ENCODE data around the gene TCHHL1.
"Not testable (repeated sequence)": the region's sequence is repeated elsewhere in the genome, so short reads cannot be mapped to it uniquely, and the experiment has no call there.

The TCHHL1 gene

GRCh38 chr1:152084853-152085252 is 4.0 kb downstream of the TCHHL1 start:
- DNase-seq = no peak

- not testable (repeated sequence) for DNase-seq
Observed at GRCh38 chr1:152081026-152081425, 7.8 kb downstream of the TCHHL1 start.

GRCh38 chr1:152080494-152080893 is 8.4 kb downstream of the TCHHL1 start:
- not testable (repeated sequence) for DNase-seq

DNA sequence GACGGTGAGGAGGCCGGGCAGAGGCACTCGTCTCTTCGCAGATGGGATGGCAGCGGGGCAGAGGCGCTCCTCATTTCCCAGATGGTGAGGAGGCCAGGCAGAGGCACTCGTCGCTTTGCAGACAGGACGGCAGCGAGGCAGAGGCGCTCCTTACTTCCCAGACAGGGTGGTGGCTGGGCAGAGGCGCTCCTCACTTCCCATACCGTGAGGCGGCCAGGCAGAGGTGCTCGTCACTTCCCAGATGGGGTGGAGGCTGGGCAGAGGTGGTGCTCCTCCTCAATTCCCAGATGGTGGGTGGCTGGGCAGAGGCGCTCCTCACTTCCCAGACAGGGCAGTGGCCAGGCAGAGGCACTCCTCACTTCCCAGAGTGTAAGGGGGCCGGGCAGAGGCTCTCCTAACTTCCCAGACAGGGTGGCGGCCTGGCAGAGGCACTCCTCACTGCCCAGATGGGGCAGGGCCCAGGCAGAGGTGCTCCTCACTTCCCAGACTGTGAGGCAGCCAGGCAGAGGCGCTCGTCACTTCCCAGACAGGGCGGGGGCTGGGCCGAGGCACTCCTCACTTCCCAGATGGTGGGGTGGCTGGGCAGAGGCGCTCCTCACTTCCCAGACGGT is 9.9 kb downstream of the TCHHL1 start:
- DNase-seq = no peak

- DNase-seq = no peak
Observed at GRCh38 chr1:152072311-152072710, 16.6 kb downstream of the TCHHL1 start.

GRCh38 chr1:152071123-152071522 is 17.7 kb downstream of the TCHHL1 start:
- DNase-seq = no peak

DNA sequence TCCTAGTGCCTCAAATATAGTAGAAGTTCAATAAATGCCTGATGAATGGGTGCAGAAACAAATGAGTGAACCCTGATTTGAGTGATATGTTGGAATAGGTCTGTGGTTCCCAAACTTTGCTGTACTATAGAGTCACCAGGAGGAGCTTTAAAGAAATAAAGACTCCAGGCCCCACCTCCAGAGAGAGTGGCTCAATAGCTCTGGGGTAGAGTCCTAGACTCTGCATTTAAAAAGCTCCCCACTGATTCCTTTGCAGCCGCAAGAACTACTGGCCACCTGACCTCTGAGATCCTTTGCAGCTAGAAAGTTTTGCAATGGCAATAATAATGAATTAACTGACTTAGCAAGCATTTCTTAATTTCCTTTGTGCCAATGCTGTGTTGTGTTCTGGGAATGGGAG is 20.9 kb downstream of the TCHHL1 start:
- DNase-seq = no peak

DNA sequence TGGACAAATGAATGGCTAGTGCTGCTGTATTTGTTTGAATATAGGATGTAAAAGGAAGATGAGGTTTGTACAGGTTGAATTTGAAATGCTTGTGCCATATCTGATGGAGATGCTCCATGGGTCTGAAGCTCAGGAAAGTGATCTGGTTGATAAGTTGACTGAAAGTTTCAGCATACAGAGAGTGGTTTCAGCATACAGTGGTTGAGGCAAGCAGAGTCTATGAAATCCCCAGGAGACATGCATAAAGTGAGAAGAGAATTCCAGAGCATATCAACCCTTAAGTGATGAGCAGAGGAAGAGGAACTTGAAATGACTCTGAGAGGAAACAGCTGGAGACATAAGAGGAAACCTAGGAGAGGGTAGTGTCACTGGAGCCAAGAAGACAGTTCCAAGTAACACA is 21.7 kb downstream of the TCHHL1 start:
- DNase-seq = no peak

- no peak for DNase-seq
Observed at GRCh38 chr1:152061952-152062351, 26.9 kb downstream of the TCHHL1 start.

DNA sequence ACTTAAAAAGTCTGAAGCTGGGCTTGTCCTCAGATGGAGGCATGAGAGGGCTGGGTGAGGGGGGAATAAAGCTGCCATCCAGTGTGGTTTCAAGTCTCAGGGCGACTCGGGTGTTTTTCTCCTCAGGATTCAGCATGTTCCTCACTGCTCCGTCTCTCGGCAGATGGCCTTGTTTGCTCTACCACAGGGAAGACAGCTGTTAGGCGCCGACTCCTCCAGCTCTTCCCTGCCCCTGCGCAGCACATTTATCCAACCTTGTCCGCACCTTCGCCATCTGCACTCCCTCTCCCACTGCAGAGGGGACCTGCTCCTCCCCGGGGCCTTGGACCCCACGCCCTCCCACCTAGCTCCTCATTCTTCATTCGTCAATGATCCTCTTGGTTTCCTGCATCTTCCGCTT is 35.5 kb downstream of the TCHHL1 start:
- no peak for DNase-seq

- DNase-seq = peak; percentile 83
Observed at GRCh38 chr1:152052606-152053005, 36.3 kb downstream of the TCHHL1 start.

DNA sequence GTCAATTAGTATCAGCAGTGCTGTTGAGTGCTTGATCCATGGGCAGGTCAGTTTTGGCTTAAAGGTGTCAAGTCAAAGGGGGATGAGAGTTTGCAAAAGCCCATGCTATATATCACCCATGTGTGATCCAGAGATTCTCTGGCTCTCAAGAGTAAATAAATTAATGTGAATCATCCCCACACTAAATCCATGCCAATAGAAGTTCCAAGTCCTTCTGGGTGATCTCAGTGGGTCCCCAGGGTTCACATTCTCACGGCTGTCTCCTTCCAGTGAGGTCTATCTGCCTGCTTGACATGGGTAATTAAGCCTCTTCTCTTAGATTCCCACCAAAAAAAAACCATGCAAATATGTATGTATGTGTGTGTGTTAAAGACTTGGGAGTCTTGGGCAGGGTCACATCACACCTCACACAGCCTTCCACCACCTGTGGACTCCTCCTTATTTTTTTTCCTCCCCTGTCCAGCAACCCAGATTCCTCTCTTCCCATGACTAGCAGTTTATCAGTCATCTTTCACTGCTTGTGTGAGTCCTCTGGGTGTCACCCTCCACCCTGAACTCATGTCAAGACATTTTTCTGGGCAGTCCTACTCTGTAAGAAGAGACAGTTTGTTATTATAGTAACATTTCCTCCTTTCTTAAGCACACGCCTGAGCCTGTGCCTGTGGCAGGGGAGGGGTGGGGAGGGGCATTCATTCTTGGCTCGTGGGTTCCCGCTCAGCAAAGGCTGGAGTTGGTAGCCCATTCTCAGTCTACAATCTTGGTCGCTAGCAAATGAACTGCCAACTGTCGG is 37.8 kb downstream of the TCHHL1 start:
- no peak for DNase-seq

DNA sequence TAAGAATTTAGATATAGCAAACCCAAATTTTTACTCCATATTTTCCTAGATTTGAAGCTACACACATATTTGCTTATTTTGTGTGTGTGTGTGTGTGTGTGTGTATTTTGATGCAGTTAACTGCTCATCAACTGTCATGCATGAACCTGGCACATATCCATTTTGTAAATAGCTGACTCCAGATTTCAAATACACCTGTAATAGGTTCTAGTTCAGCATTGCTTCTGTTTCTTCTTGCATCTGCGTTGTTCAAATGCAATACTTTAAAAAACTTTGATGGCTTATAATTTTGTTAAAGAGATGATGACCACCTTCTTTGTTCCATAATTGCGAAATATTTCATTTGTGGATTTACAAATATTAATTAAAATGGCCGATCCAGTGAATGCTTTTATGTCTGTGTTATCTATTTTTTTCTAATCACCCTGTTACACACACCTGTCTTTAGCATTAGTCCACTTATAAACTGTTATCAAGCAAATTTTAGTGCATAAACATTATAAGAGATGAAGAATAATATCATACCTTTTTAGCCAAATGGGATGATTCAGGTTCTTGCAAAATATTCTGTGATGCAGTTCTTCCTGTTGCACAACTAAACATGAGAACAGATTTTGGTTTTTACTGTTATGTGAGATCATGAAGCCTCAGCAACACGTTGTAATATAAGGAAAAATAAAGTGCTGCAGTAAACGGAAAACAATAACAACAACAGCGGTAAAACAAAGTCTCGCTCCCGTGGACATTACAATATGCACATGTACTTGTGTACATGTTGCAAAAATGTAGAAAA is 39.4 kb downstream of the TCHHL1 start:
- DNase-seq = no peak

DNA sequence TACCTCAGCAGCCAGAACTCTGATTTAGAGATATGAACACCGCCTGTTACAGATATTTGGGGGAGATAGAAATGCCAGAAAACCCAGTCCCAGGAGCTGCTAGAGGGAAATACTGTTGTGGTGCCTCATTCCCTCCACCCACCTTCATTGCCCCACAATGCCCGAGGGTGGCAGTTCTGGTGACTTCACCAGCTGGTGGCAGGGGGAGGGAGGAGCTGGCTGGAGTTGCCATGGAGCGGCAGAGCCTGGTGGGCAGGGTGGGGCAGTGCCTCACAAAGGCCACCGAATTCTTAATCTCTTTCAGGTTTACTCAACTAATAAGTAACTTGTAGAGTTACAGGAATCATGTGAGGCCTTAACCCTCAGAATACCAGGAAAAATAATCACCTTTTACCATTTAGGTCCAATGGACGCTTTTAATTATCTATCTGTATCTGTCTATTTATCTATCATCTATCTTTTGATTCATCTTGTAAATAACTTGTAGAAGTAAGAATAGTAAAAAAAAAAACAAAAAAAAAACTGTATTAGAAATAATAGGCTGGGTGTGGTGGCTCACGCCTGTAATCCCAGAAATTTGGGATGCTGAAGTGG is 40.4 kb downstream of the TCHHL1 start:
- DNase-seq = no peak

DNA sequence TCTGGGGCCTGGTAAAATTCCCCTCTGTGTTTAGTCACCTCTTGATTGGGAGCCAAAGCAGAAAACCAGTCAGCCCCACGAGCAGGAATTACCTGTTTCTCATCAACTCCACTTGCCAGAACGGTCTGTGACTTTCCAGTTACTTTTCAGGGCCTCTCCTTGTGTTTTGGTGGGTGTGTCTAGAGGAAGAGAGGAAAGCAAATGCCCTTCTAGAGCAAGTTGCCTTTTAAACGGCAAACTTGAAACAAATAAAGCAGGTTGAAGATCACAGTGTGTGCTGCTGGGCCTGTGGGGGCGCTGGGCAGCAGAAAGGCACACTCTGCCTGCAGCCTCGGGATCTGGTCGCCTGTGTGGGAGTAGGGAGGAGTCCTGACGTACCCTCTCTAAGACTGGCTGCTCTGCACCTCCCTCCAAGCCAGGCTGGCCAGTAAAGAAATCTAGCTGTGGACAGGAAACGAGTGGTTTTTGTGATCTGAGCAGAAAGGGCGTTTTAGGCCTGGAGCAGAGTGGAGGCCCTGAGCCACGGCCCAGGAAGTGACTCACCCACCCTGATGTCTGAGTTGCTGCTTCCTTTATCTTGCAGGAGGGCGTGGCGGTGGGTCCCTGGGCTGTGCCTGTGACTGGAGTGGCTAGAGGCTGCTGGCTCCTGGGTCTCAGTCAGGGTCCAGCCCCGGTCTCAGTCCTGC is 41.0 kb downstream of the TCHHL1 start:
- DNase-seq = peak; percentile 80

GRCh38 chr1:152047413-152047729 is 41.5 kb downstream of the TCHHL1 start:
- no peak for DNase-seq

DNA sequence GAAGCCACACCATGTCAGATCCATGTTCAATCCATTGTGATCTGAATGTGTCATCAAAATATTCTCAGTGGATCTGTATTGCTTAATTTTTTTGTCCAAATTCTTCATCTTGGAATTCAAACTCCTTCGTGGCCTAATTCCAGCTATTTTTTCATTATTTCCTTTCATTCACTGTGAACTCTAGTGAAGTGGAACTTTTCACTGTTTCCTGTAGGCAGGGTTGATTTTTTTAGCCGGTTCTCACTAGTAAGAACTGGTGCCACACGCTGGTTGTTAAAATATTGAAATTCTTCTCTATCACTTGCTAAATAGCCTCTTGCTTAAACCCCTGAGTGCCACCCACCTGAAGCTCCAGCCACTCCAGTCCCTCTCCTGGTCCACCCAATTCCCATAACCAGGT is 44.5 kb downstream of the TCHHL1 start:
- DNase-seq = no peak

DNA sequence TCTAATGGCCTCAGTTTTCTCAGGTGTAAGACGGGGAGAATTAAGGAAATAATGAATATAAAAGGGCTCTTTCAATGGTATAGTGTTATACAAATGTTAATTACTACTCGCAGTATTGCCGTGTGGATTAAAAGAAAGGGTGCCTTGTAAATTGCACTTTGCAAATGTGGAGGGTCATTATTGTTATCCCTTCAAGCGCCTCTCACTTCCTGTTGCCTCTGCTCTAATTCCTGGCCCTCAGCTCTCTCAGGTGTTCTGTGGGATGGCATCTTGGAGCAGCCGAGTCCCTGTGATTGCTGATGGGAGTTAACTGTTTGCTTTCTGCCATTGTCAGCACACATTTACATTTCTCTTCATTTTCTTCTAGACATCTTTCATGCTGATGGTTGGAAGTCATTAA is 45.0 kb downstream of the TCHHL1 start:
- no peak for DNase-seq

GRCh38 chr1:152042030-152042429 is 46.8 kb downstream of the TCHHL1 start:
- DNase-seq = no peak

- no peak for DNase-seq
Observed at GRCh38 chr1:152039886-152040285, 49.0 kb downstream of the TCHHL1 start.

GRCh38 chr1:152039461-152039860 is 49.4 kb downstream of the TCHHL1 start:
- no peak for DNase-seq

- no peak for DNase-seq
Observed at GRCh38 chr1:152038871-152039270, 50.0 kb downstream of the TCHHL1 start.
